HEK293T (cell line): ENCODE data around the gene ALDH16A1.
A peak's percentile ranks its signal among the peaks of the same experiment; 100 is the strongest.

Experiments
- CTCF ChIA-PET: fragments of 350-600 bp; formaldehyde crosslinking; extraction: SDS; loops from one replicate; lab custom pipeline; 2021; ENCODE audit warnings: antibody characterized with exemption, inconsistent platforms; lab: Yijun Ruan, JAX
- POLR2A ChIA-PET: fragments of 350-600 bp; formaldehyde crosslinking; extraction: SDS; loops from one replicate; lab custom pipeline; 2020; ENCODE audit warnings: antibody characterized with exemption, inconsistent platforms; lab: Yijun Ruan, JAX
- DNase-seq: peaks from one replicate; pipeline ENCODE4 v3.0.0; 2012; ENCODE audit warnings: mixed read lengths; ENCODE audit errors: extremely low spot score
- ARNT ChIP-seq: fragments of 450-650 bp; IDR thresholded peaks from 2 replicates; pipeline ENCODE4 v1.6.1; 2017; ENCODE audit warnings: mild to moderate bottlenecking
- BHLHE40 ChIP-seq: fragments of 450-650 bp; IDR thresholded peaks from 2 replicates; pipeline ENCODE4 v1.6.1; 2016; ENCODE audit warnings: mild to moderate bottlenecking, moderate library complexity, borderline replicate concordance
- CTBP1 ChIP-seq: fragments of 450-650 bp; IDR thresholded peaks from 2 replicates; pipeline ENCODE4 v1.6.1; 2016; ENCODE audit warnings: borderline replicate concordance
- ELF4 ChIP-seq: fragments of 450-650 bp; IDR thresholded peaks from 2 replicates; pipeline ENCODE4 v1.6.1; 2017; ENCODE audit warnings: antibody characterized with exemption
- FOXA1 ChIP-seq: fragments of 450-650 bp; IDR thresholded peaks from 2 replicates; pipeline ENCODE4 v1.6.1; 2016; ENCODE audit warnings: mild to moderate bottlenecking
- FOXK2 ChIP-seq: fragments of 450-650 bp; IDR thresholded peaks from 2 replicates; pipeline ENCODE4 v1.6.1; 2016; ENCODE audit warnings: mild to moderate bottlenecking
- FOXM1 ChIP-seq: fragments of 450-650 bp; IDR thresholded peaks from 2 replicates; pipeline ENCODE4 v1.6.1; 2017; ENCODE audit warnings: mild to moderate bottlenecking, borderline replicate concordance
- HDGF ChIP-seq: fragments of 450-650 bp; IDR thresholded peaks from 2 replicates; pipeline ENCODE4 v1.6.1; 2017; ENCODE audit warnings: antibody characterized with exemption, borderline replicate concordance
- L3MBTL2 ChIP-seq: fragments of 450-650 bp; conservative IDR thresholded peaks from 2 replicates; pipeline ENCODE4 v1.6.1; 2016; ENCODE audit warnings: mild to moderate bottlenecking
- LEF1 ChIP-seq: fragments of 450-650 bp; IDR thresholded peaks from 2 replicates; pipeline ENCODE4 v1.6.1; 2017; ENCODE audit warnings: mild to moderate bottlenecking, borderline replicate concordance
- NFRKB ChIP-seq: fragments of 450-650 bp; IDR thresholded peaks from 2 replicates; pipeline ENCODE4 v1.6.1; 2016; ENCODE audit warnings: mild to moderate bottlenecking, moderate library complexity
- PKNOX1 ChIP-seq: fragments of 450-650 bp; IDR thresholded peaks from 2 replicates; pipeline ENCODE4 v1.6.1; 2016
- SP1 ChIP-seq: fragments of 450-650 bp; IDR thresholded peaks from 2 replicates; pipeline ENCODE4 v1.6.1; 2017
- SUZ12 ChIP-seq: fragments of 450-650 bp; IDR thresholded peaks from 2 replicates; pipeline ENCODE4 v1.6.1; 2016; ENCODE audit warnings: mild to moderate bottlenecking
- TARDBP ChIP-seq: fragments of 450-650 bp; IDR thresholded peaks from 2 replicates; pipeline ENCODE4 v1.6.1; 2016
- ZNF384 ChIP-seq: fragments of 450-650 bp; IDR thresholded peaks from 2 replicates; pipeline ENCODE4 v1.6.1; 2016

Gene ALDH16A1

GRCh38 chr19:49439836-49440235 is 13.2 kb upstream of the ALDH16A1 start:
- ChIA-PET POLR2A (interaction anchor here (0.9 to 1.7 kb wide), 3 partner anchors 13 to 56 kb away, joined by 3 to 7 read pairs (median 3); partner anchors contain the start of gene ALDH16A1), CTCF (no interaction called here)
- no peak for TF ChIP-seq ARNT
- no peak for DNase-seq

- ChIA-PET CTCF (interaction anchor here (1.0 kb wide), 1 partner anchor 49 kb away, joined by 3 read pairs; no protein-coding TSS in a partner anchor), POLR2A (interaction anchor here (0.9 to 3.1 kb wide), 4 partner anchors 11 to 55 kb away, joined by 3 to 20 read pairs (median 6); partner anchors contain the start of genes ALDH16A1 and PIH1D1)
- DNase-seq: no peak
- TF ChIP-seq ARNT (no peak), BHLHE40 (no peak), FOXM1 (no peak), SP1 (no peak), LEF1 (no peak), TARDBP (no peak), ZNF384 (no peak)
These were observed 12.4 kb upstream of the ALDH16A1 start for GRCh38 chr19:49440439-49441209.

GRCh38 chr19:49441210-49441959 is 11.6 kb upstream of the ALDH16A1 start, which contains the start of gene SLC17A7:
SLC17A7 (minus strand) TSS chr19:49441527; CDS start chr19:49441379, 148 bp downstream.
- TF ChIP-seq TARDBP (no peak), ELF4 (no peak), HDGF (no peak), FOXK2 (no peak)
- DNase-seq: peak; percentile 84
- CTCF ChIA-PET: interaction anchor here (0.8 to 1.0 kb wide), 2 partner anchors 50 to 216 kb away, joined by 3 to 4 read pairs; no protein-coding TSS in a partner anchor
- POLR2A ChIA-PET: interaction anchor here (1.1 to 3.1 kb wide), 5 partner anchors 10 to 235 kb away, joined by 3 to 20 read pairs (median 6); partner anchors contain the start of genes ALDH16A1, GFY and PIH1D1

GRCh38 chr19:49441960-49442350 is 11.1 kb upstream of the ALDH16A1 start:
- TF ChIP-seq NFRKB (no peak), FOXA1 (no peak)
- POLR2A ChIA-PET: interaction anchor here (1.1 to 3.1 kb wide), 5 partner anchors 10 to 234 kb away, joined by 3 to 20 read pairs (median 6); partner anchors contain the start of genes ALDH16A1, GFY and PIH1D1
- CTCF ChIA-PET: interaction anchor here (0.8 to 1.5 kb wide), 3 partner anchors 10 to 217 kb away, joined by 4 read pairs; partner anchors contain the start of gene PIH1D1
- DNase-seq: no peak

GRCh38 chr19:49442354-49442753 is 10.7 kb upstream of the ALDH16A1 start:
- no peak for DNase-seq
- POLR2A ChIA-PET: interaction anchor here (0.5 to 3.1 kb wide), 6 partner anchors 9 to 234 kb away, joined by 3 to 20 read pairs (median 5); partner anchors contain the start of genes ALDH16A1, GFY and PIH1D1
- TF ChIP-seq ARNT (no peak), PKNOX1 (no peak)

GRCh38 chr19:49442771-49443365 is 10.2 kb upstream of the ALDH16A1 start:
- CTCF ChIA-PET: interaction anchor here (0.9 to 1.5 kb wide), 4 partner anchors 9 to 28 kb away, joined by 3 to 5 read pairs (median 4); partner anchors contain the start of genes ALDH16A1 and PIH1D1
- peak; percentile 86 for DNase-seq
- POLR2A ChIA-PET: interaction anchor here (0.5 to 3.1 kb wide), 5 partner anchors 9 to 233 kb away, joined by 3 to 20 read pairs (median 4); partner anchors contain the start of genes GFY and PIH1D1
- TF ChIP-seq FOXM1 (no peak), TARDBP (no peak), HDGF (no peak), CTBP1 (no peak), SP1 (no peak), LEF1 (no peak), PKNOX1 (no peak), SUZ12 (no peak), ZNF384 (no peak), ELF4 (no peak), NFRKB (no peak), FOXK2 (no peak), L3MBTL2 (no peak), BHLHE40 (no peak), ARNT (no peak), FOXA1 (no peak)

More at GRCh38 chr19:49442354-49442753, 10.7 kb upstream of the ALDH16A1 start:
- CTCF ChIA-PET: interaction anchor here (0.8 to 1.5 kb wide), 4 partner anchors 9 to 217 kb away, joined by 3 to 4 read pairs (median 4); partner anchors contain the start of genes ALDH16A1 and PIH1D1
